GM21576 (cell line): ENCODE data around the gene MAPKAP1.
"Not testable (repeated sequence)": the region's sequence is repeated elsewhere in the genome, so short reads cannot be mapped to it uniquely, and the experiment has no call there.

Experiments used
- ATAC-seq: cut with Tn5 transposase; IDR thresholded peaks from one replicate; pipeline ENCODE4 v1.9.1; 2021; ENCODE audit warnings: mild to moderate bottlenecking, moderate library complexity; ENCODE audit not compliant: unreplicated experiment

MAPKAP1 gene

GRCh38 chr9:125568621-125569020 lies 138.4 kb downstream of the MAPKAP1 start:
- no peak for ATAC-seq

DNA sequence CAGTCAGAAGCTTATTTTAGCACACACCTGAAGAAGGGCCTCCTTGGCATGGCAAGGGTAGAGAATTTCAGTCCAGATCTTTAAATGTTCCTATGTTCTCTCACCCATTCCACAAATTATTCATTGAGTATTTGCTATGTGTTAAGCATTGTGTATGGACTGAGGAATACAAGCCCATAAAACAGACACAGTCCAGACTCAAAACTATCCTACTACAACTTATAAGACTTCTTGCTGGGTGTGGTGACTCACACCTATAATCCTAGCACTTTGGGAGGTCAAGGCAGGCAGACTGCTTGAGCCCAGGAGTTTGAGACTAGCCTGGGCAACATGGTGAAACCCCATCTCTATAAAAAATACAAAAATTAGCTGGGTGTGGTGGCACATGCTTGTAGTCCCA lies 141.0 kb downstream of the MAPKAP1 start:
- not testable (repeated sequence) for ATAC-seq

GRCh38 chr9:125565126-125565525 lies 141.9 kb downstream of the MAPKAP1 start:
- ATAC-seq, result no peak

DNA sequence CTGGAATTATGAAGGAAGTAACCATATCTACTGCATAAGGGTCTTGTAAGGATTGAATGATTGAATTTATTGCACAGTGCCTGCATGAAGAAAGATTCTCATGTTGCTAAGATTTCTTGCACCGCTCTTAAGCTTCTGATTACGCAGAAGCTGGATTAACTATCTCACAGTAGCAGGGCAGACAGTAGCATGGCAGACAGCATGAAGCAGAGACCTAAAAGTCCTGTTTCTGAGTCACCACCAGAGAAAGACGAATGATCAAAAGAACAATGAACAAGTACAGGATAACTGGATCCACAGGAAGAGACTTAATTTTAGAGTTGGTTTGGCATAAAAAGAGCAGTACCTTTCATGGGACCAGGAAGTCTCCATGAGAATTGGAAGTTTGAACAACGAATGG lies 142.4 kb downstream of the MAPKAP1 start:
- ATAC-seq, result no peak

- no peak for ATAC-seq
These were observed 145.4 kb downstream of the MAPKAP1 start for GRCh38 chr9:125561509-125562148.

- no peak for ATAC-seq
These were observed 147.1 kb downstream of the MAPKAP1 start for GRCh38 chr9:125559894-125560293.

- ATAC-seq, result no peak
These were observed 147.8 kb downstream of the MAPKAP1 start for GRCh38 chr9:125559194-125559593.

- no peak for ATAC-seq
These were observed 148.4 kb downstream of the MAPKAP1 start for GRCh38 chr9:125558453-125559092.

DNA sequence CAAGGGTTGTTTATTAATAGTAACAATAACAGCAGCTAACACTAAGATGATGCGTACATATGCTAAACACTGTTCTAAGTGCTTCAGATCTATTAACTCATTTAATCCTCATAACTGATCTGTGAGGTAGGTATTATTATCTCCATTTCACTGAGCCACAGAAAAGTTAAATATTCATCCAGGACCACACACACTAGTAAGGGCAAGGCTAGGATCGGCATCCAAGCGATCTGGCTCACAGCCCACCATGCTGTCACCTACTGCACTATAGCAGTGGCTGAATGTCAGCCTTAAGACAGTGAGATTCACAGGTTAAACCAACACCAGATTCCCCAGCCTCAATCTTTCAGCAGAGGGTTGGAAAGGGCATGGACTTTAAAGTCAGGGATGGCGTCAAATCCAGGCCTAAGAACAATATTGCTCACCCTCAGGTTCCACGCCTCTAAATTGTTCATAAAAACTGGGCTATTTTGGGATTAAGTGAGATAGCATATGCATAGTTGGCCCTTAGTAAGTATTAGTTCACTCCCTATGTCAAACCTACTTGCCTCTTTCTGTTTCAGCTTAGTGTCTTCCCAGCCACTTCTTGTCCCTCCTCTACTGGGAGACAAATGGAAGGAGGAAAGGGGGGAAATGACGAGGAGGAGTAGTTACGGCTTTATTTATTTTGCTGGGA lies 150.8 kb downstream of the MAPKAP1 start:
- ATAC-seq, result no peak

DNA sequence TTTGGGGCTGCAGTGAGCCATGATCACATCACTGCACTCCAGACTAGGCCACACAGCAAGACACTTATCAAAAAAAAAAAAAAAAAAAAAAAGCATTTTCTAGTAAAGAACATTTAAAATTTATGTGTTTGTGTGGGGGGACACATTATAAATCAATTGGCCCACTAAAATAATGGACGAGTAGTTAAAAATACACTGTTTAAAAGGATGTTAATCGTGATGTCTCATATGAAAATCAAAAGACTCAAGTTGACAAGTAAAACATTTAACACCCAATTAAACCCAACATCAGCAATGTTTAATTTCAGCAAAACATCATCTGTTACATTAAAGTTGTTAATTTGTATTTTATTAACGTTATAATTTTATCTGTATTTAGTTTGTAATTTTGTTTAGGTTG lies 152.3 kb downstream of the MAPKAP1 start:
- no peak for ATAC-seq

- ATAC-seq, result no peak
These were observed 155.2 kb downstream of the MAPKAP1 start for GRCh38 chr9:125551781-125552180.

DNA sequence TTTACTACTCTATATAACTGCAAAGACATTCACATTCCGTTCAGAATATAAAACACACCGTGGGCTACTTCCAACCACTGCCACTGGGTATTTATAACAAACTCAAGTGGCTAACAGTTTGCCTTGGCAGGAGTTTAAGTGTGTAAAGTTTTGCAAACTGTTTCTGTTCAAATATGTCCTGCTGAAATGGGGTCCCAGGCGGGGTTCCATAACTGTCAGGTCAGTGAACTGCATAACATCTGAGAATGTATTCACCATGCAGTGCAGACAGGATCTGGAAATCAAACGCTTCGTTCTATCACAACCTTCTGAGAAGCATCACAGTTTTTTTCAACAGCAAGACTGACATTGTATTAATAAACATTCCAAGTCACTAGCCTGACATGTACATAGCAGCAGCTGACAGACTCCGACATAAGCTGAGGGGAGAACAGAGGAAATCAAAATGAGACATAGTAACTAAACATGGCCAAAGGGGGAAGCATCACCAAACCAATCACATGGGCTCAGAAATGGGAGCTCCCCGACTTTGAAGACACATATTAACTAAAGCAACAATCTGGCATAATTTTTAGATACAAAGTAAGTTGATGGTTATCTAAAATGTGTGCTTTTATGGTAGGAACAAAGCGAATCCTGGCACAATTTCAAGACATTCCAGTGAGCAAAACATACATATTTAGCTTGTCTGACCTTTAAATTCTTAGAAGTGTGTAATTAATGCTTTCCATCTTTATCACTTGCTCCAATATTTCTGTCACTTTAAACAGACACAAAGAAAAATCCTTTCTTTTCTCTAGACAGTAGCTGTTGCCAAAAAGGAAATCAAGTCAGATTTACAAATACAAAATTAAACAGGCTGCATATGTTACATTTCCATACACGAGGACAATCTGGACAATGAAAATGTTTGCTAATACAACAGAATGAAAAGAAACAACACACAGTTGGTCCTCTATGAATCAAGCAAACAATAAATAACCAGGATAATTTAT lies 156.8 kb downstream of the MAPKAP1 start:
- no peak for ATAC-seq

DNA sequence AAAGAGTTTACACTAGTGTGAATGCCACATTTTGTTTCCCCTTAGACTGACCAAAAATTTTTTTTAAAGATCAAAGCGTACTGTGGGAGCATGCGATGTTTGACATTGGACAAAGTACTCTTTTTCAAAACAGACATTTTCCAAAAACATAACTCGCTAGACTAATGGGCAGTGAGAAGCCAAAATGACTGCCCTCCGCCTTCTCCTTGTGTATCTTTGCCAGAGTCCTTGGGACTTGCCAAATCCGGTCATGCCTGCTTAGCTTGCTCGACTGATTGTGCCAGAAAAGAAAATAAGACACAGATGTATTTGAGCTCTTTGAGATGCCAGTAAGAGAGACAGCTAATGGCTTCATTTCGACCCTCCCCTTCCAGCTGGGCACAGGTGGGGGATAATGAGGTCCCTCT lies 157.5 kb downstream of the MAPKAP1 start:
- no peak for ATAC-seq

- no peak for ATAC-seq
These were observed 158.0 kb downstream of the MAPKAP1 start for GRCh38 chr9:125549039-125549438.

GRCh38 chr9:125548141-125548540 lies 158.9 kb downstream of the MAPKAP1 start:
- ATAC-seq, result no peak

- ATAC-seq, result no peak
These were observed 159.6 kb downstream of the MAPKAP1 start for GRCh38 chr9:125547368-125547767.

- no peak for ATAC-seq
These were observed 161.2 kb downstream of the MAPKAP1 start for GRCh38 chr9:125545845-125546244.

DNA sequence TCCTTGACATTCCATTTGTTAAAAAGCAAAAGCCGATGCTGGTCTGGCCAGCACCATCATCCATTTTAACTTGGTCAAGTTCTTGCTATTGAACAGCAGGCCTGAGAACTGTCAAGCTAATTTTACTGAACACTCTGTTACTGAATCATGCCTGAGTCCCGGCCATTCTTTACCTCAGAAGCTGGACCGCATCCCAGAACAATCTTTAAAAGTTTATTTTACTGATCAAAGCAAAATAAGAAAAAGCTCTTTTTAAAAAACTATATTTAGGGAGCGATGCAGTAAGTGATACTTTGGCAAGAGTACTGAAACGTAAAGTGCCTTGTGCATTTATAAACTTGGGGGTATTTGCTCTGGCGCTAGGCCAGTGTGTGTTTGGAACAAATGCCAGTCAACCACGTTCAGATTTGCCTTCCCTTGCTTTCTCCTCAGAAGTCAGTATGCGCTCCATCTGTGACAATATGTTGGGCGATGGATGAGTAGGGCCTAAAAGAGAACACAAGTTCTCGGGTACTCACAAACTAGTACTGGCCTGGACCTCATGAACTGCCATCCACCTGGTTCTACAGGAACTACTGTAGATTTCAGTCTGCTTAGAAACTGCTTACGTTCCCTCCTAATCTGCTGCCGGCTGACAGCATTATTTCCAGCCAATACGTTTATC lies 161.9 kb downstream of the MAPKAP1 start:
- no peak for ATAC-seq

GRCh38 chr9:125544484-125544883 lies 162.5 kb downstream of the MAPKAP1 start:
- no peak for ATAC-seq

- no peak for ATAC-seq
These were observed 165.2 kb downstream of the MAPKAP1 start for GRCh38 chr9:125541840-125542243.
